GM12878 (cell line): ENCODE results near the gene HOXB2.

Experiments
- ASH2L ChIP-seq: fragments of 300-600, 200-600 bp; sonication (generic); IDR thresholded peaks from 2 replicates; pipeline ENCODE4 v1.6.1; 2017; ENCODE audit warnings: low read depth, mild to moderate bottlenecking, borderline replicate concordance
- TF ChIP-seq, protein P1 (sequence below), 3 experiments: IDR thresholded peaks in 2 of 3; conservative IDR thresholded peaks in 1 of 3; 2 replicates each; pipeline ENCODE4 v1.5.1; 2011; ENCODE audit warnings: low read depth in 3 of 3, low read length in 3 of 3, mild to moderate bottlenecking in 3 of 3, control low read depth in 2 of 3, moderate library complexity in 2 of 3, inconsistent platforms in 1 of 3, mixed read lengths in 1 of 3; ENCODE audit not compliant: control insufficient read depth in 2 of 3, insufficient read depth in 1 of 3; ENCODE audit errors: extremely low read depth in 1 of 3

GRCh38 chr17:48569240-48569582, 24.3 kb upstream of the HOXB2 start:
- TF ChIP-seq, protein P1, sequence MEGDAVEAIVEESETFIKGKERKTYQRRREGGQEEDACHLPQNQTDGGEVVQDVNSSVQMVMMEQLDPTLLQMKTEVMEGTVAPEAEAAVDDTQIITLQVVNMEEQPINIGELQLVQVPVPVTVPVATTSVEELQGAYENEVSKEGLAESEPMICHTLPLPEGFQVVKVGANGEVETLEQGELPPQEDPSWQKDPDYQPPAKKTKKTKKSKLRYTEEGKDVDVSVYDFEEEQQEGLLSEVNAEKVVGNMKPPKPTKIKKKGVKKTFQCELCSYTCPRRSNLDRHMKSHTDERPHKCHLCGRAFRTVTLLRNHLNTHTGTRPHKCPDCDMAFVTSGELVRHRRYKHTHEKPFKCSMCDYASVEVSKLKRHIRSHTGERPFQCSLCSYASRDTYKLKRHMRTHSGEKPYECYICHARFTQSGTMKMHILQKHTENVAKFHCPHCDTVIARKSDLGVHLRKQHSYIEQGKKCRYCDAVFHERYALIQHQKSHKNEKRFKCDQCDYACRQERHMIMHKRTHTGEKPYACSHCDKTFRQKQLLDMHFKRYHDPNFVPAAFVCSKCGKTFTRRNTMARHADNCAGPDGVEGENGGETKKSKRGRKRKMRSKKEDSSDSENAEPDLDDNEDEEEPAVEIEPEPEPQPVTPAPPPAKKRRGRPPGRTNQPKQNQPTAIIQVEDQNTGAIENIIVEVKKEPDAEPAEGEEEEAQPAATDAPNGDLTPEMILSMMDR (IDR thresholded peaks at IDR 0.05 in 2 of 3, conservative IDR thresholded peaks at IDR 0.05 in 1 of 3; ENCODE audit: control insufficient read depth in 2 of 3, extremely low read depth in 1 of 3, insufficient read depth in 1 of 3, low read depth in 3 of 3, low read length in 3 of 3): no peak
- no peak for TF ChIP-seq ASH2L
